HG02798 (cell line): ENCODE data around the gene GPR176.
A peak's percentile ranks its signal among the peaks of the same experiment; 100 is the strongest.

Experiments used
- ATAC-seq: cut with Tn5 transposase; IDR thresholded peaks from one replicate; pipeline ENCODE4 v1.9.1; 2021; ENCODE audit warnings: mild to moderate bottlenecking; ENCODE audit not compliant: unreplicated experiment, poor library complexity

Gene GPR176

DNA sequence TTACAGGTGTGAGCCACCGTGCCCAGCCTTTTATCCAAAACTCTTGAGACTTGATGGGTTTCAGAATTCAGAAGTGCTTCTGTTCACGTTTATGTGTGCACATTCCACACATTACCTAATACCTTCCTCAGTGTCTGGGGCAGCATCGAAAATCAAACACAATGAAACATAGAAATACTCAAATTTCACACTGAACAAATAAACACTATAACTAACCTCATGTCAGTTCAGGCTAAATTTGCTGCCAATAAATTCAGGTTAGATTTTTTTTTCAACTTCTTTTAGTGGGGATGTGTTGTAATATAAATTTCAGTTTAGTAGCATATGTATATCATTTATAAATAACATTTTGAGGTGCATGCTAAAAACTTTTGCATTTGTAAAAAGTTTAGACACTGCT is 16.6 kb upstream of the GPR176 start:
- no peak for ATAC-seq

- ATAC-seq, result no peak
These were observed 16.1 kb upstream of the GPR176 start for GRCh38 chr15:39936187-39936586.

DNA sequence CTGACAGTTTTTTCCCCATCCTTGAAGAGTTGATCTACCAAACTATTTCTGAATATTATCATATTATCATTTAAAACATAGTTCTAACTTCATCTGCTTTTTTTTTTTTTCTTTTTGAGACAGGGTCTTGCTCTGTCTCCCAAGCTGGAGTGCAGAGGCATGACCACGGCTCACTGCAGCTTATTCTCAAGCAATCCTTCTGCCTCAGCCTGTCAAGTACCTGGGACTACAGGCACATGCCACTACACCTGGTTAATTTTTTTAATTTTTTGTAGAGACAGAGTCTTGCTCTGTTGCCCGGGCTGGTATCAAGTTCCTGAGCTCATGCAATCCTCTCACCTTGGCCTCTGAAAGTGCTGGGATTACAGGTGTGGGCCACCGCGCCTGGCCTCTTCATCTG is 15.2 kb upstream of the GPR176 start:
- ATAC-seq, result no peak

DNA sequence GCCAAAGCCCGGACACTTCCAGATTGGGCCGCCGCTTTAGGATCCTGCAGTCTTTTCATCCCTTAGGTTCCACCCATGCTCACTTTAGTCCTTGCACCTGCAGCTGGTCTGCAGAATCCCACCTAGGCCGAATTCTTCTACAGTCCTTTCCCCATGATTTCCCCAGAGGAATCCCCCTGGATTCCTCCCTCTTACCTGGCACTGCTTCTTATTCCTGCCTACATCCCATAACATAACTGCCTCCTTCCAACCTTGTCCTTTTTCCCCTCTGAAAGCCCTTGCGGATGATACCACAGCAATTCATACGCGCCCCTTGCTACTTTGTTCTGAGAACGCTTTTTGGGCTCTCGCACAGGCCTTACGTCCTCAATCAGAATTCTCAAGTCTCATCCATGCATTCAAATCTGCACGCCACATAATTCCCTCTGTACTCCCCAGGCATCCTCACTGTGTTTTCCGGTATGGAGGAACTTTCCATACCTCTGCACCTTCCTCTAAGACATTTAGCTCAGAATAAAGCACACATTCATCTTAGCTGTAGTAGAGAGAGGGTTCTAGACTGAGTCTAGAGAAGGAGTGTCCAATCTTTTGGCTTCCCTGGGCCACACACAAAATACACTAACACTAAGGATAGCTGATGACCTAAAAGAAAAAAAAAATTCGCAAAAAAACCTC is 14.5 kb upstream of the GPR176 start:
- ATAC-seq, result no peak

DNA sequence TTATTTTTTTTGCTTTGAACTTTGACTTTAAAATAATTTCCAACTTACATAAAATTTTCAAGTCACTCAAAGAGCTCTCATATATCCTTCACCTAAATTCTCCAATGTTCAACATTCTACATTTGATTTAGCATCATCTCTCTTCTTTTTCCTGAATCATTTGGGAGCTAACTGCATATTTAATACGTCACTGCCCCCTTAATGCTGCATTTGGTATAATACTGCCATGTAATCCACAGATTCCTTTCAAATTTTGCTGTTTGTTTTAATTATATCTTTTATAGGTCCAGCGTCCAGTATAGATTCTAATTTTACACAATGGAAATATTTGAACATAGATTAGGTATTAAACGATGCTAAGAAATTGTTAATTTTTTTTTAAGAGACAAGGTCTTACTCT is 11.5 kb upstream of the GPR176 start:
- no peak for ATAC-seq

DNA sequence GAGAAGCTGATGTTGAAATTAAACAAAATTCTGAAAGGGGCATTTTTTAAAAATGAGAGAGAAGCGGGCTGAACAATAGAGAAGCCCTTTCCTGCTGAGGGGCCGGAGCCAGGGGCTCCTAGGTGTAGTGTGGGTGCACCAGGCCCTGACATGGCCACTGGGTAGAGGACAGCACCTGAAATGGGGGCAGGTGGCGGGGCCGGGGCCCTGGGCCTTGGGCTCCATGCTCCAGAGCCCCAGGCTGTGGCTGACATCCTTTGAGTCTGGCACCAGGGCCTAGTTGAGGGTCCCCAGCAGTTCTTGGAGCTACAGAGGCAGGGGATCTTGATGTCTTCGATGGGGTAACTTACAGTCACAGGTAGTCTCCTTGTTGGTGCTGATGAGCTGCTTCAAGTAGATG is 6.5 kb upstream of the GPR176 start:
- ATAC-seq, result no peak

DNA sequence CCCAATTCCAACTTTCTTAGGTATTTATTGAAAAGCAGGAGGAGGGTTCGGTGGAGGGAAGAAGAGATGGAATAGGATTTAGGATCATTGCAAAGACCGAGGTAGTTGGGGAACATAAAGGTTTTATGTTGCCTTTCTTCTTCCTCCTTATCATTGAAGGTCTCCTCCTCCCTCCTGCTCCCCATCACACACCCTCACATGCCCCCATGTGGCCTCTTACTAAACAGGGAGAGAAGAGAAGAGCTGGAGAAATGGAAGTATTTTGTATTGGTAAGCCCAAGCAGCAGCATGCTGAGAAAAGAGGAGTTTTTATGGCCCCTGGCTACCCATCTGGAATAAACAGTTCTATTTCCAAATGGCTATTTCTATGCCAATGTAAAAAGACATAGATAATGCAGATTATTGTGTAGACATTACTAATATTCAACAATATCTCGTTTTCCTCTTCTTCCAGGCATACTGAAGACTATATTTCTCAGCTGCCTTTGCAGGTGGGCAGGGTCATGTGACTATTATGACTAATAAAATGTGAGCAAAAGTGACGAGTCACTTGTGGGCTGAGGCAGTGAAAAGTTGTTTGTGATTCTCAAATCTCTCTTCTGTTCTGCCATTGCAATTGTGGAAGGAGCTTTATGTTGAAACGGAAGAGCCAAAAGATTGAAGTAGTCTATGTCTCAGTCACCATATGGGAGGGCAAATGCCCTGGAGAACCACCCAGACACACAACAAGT is 5.2 kb upstream of the GPR176 start:
- no peak for ATAC-seq

DNA sequence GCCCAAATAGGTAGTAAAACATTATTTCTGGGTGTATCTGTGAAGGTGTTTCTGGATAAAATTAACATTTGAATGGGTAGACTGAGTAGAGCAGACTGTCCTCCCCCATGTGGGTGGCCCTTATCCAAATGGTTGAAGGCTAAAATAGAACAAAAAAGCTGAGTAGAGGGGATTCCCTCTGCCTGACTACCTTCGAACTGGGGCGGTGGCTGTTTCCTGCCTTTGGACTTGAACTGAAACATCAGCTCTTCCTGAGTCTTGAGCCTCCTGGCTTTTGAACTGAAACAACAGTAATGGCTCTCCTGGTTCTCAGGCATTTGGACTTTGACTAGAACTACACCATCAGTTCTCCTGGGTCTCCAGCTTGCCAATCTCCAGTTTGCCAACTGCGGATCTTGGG is 4.4 kb upstream of the GPR176 start:
- ATAC-seq, result no peak

DNA sequence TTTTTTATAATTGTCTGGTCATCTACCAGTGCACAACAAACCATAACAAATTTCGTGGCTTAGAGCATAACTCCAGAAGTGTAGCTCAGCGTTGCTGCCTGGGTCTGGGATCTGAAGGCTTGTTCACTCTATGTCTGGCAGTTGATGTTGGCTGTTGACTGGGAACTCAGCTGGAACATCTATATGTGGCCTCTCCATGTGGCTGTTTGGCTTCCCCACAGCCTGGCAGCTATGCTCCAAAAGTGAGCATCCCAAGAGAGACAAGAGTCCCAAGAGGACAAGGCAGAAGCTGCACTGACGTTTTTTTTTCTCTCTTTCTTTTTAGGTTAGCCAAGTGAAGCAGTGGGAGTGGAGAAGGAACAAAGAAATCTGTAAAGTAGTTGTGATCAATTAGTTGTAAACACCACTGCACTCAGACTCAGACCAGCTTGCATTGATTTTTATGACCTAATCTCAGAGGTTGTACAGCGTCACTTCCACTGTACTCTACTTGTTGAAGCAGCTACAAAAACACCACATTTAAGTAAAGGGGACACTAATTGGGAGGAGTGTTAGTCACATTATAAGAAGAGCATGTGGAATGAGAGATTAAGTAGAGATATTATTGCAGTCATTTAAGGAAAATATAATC is 2.5 kb upstream of the GPR176 start:
- no peak for ATAC-seq

DNA sequence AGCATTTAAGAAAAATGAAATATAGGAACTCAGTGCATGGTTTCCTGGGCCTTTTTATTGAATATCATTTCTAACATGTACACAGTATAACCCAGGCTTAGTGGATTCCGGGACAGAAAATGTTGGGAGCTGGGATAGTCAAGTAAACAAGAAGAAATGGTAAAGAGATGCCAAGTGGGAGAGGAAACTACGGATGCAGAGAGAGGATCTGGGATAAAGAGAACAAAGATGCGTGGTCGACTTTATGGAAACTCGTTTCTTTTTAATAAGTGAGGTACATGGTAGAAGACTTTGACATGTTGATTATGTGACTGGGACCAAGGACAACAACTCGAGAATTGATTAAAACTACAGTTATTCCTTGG is 1.2 kb upstream of the GPR176 start:
- no peak for ATAC-seq

GRCh38 chr15:39920510-39921273 is 626 bp upstream of the GPR176 start:
- peak; percentile 89 for ATAC-seq

GRCh38 chr15:39919411-39919747 is 687 bp downstream of the GPR176 start:
- ATAC-seq, result no peak

- no peak for ATAC-seq
These were observed 1.2 kb downstream of the GPR176 start for GRCh38 chr15:39918688-39919385.

DNA sequence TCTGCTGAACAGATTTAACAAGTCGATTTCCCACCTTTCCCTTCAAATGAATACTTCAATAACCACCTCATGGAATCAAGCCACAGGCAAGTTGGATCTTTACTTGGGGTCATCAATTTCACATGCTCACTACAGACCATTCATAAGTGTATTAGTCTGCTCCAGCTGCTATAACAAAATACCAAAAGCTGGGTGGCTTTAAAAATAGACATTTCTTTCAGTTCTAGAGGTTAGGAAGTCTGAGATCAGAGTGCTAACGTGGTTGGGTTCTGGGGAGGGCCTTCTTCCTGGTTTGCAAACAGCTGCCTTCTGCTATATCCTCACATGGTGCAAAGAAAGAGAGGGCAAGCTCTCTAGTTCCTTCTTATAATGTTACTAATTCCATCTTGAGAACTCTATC is 5.1 kb downstream of the GPR176 start:
- ATAC-seq, result no peak

GRCh38 chr15:39909007-39909406 is 11.1 kb downstream of the GPR176 start:
- no peak for ATAC-seq

GRCh38 chr15:39908186-39908585 is 11.9 kb downstream of the GPR176 start:
- ATAC-seq, result no peak

- no peak for ATAC-seq
These were observed 12.8 kb downstream of the GPR176 start for GRCh38 chr15:39907216-39907615.

DNA sequence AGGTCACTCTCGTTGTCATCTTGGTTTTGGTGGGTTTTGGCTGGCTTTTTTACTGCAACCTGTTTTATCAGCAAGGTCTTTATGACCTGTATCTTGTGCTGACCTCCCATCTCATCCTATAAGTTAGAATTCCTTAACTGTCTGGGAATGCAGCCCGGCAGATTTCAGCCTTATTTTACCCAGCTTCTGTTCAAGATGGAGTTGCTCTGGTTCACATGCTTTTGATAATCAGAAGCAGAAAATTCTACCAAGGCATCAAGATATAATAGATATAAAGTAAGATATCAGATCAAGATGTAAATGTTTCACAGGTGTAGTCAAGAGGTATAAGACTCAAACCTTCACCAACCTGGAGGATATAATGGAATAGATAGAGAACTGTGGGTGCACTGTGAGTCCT is 16.0 kb downstream of the GPR176 start:
- ATAC-seq, result no peak

DNA sequence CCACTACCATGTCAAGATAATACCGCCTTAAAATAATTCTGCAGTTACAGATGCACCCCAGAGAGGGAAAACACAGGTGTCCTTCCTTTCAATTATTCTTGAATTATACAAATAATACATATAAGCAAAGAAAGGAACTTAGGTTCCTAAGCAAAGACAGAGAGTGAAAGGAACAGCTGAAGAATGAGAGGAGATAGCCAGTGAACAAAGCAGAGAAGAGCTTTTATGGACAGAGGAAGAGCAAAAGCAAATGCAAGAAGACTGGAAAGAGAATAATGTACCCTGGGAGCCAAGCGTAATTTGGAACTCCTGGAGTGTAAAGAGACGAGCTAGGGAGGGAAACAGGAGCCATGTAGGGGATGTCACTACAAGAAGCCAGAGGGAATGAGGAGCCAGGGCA is 21.7 kb downstream of the GPR176 start:
- ATAC-seq, result no peak

- no peak for ATAC-seq
These were observed 23.2 kb downstream of the GPR176 start for GRCh38 chr15:39896846-39897245.

- no peak for ATAC-seq
These were observed 24.0 kb downstream of the GPR176 start for GRCh38 chr15:39896101-39896500.
